ENCODE measurements around the gene FAM163B.

Gene FAM163B

DNA sequence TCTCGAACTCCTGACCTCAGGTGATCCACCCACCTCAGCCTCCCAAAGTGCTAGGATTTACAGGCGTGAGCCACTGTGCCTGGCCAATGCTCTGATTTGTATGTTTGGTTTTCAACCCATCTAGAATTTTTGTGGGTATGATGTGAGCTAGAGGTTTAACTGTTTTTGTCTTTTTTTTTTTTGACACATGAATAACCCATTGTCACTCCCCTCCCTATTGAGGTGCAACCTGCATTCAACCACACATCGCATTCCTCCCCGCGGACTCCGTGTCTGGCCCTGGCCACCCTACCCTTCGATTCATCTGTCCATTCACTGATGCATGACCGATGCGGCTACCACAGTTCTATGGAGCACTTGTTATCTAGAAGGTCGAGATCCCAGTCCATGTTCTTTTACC, 9.5 kb upstream of the FAM163B start:
- in situ Hi-C loops (cut with MboI; ENCODE audit: low pct_unique_long_range_greater_than_20kb, low sequenced_read_pairs, unreplicated experiment), result no loop called here
- TF ChIP-seq, protein P1, sequence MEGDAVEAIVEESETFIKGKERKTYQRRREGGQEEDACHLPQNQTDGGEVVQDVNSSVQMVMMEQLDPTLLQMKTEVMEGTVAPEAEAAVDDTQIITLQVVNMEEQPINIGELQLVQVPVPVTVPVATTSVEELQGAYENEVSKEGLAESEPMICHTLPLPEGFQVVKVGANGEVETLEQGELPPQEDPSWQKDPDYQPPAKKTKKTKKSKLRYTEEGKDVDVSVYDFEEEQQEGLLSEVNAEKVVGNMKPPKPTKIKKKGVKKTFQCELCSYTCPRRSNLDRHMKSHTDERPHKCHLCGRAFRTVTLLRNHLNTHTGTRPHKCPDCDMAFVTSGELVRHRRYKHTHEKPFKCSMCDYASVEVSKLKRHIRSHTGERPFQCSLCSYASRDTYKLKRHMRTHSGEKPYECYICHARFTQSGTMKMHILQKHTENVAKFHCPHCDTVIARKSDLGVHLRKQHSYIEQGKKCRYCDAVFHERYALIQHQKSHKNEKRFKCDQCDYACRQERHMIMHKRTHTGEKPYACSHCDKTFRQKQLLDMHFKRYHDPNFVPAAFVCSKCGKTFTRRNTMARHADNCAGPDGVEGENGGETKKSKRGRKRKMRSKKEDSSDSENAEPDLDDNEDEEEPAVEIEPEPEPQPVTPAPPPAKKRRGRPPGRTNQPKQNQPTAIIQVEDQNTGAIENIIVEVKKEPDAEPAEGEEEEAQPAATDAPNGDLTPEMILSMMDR (IDR thresholded peaks at IDR 0.05; ENCODE audit: extremely low read depth, insufficient read depth, missing control alignments), result no peak
- DNase-seq (ENCODE audit: low spot score), result no peak

DNA sequence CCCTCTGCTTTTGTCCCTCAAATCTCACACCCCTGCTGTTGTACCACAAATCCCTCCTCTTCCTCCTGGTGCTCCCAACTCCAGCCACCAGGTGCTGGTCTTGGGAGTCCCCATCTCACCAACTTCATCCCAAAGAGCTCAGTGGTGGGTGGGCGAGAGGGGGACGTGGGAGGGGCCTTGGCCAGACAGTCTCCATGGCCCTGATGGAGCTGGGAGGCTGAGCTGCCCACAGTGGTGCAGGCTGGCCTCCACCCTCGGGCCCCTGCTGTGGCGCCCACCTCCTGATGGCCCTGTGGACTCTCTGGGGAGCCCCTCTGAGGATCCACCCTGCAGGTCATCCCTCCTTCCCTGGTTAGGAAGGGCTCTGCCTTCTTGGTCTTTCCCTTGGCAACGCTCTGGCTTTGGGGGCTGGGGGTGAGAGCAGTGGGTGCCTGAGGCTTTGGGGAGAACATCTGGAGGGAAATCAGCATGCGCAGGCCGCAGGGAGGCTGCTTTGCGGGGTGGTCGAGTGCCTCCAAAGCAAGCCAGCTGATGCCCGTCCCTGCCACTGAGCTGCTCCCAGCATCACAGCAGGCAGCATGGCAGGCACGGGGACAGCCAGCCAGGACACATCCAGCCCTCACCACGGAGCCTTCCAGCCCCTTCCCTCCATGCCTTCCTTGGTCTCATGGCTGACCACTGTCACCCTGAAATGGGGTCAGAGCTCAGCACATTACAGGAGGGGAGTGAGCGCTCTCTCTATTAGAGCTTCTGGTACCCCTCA, 7.6 kb upstream of the FAM163B start:
- in situ Hi-C loops (cut with MboI; ENCODE audit: low pct_unique_long_range_greater_than_20kb, low sequenced_read_pairs, unreplicated experiment), result no loop called here
- DNase-seq (ENCODE audit: low spot score), result no peak
- TF ChIP-seq, protein P1 (IDR thresholded peaks at IDR 0.05; ENCODE audit: extremely low read depth, insufficient read depth, missing control alignments), result no peak

DNA sequence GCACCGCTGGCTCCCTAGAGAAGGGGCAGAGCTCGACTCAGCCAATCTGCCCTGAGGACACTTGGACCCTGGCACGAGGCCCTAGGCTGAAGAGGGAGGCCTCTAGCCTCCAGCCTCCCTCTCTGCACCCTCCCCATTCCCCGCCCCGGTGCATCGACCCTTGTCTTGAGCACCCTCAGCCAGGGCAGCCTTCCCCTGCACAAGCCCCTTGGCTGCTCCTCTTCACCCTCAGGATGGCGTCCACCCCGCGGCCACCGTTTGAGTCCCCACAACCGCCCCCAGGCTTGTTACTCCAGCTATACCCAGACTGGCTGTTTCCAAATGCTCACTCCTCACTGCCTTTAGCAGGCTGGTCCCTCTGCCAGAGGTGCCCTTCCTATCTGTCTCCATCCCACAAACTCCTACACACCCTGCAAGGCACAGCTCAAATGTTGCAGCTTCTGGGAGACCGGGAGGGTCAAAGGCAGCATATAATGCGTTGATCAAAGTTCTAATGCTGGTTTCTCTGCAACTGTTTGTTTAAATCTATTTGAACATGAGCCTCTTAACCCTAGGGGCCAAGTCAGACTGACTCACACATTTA, 6.5 kb upstream of the FAM163B start:
- TF ChIP-seq, protein P1 (IDR thresholded peaks at IDR 0.05; ENCODE audit: extremely low read depth, insufficient read depth, missing control alignments), result no peak
- no peak for DNase-seq (ENCODE audit: low spot score)
- in situ Hi-C loops (cut with MboI; ENCODE audit: low pct_unique_long_range_greater_than_20kb, low sequenced_read_pairs, unreplicated experiment), result no loop called here

DNA sequence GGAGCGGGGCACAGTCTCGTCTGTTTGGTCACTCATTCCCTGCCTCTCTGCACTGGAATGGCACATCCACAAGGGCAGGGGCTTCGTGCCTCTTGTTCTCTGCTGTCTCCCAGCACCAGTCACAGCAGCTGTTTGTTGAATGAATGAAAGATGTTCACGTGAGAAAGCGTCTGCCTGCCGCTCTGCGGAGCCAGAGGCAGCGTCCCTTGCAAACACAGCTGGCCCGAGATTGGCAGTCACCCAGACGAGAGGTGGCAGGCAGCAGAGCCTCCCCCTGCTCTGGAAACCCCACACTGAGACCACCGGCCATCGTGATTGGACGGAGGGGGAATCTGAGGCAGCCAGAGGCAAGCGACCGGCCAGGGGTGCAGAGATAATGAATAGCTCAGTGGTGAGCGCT, 6.0 kb upstream of the FAM163B start:
- no peak for DNase-seq (ENCODE audit: low spot score)
- in situ Hi-C loops (cut with MboI; ENCODE audit: low pct_unique_long_range_greater_than_20kb, low sequenced_read_pairs, unreplicated experiment), result no loop called here
- TF ChIP-seq, protein P1 (IDR thresholded peaks at IDR 0.05; ENCODE audit: extremely low read depth, insufficient read depth, missing control alignments), result no peak

DNA sequence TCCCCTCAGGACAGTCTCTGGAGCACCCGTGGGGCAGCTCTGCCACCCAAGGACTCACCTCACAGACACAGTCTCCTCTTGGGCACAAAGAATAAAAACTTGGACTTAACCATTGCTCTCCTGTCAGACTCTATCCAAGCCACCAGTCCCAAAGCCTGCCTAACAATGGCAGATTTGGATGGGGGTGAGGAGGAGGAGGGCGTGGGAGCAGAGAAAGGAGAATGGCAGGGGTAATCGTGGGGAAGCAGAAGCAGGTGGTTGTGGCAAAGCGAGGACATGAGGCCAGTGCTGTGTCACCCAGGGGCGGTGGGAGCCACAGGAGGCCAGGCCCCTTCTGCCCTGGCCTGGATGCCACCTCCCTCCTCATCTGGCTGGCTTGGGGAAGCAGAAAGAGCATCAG, 5.5 kb upstream of the FAM163B start:
- TF ChIP-seq, protein P1 (IDR thresholded peaks at IDR 0.05; ENCODE audit: extremely low read depth, insufficient read depth, missing control alignments), result no peak
- no peak for DNase-seq (ENCODE audit: low spot score)
- in situ Hi-C loops (cut with MboI; ENCODE audit: low pct_unique_long_range_greater_than_20kb, low sequenced_read_pairs, unreplicated experiment), result no loop called here

DNA sequence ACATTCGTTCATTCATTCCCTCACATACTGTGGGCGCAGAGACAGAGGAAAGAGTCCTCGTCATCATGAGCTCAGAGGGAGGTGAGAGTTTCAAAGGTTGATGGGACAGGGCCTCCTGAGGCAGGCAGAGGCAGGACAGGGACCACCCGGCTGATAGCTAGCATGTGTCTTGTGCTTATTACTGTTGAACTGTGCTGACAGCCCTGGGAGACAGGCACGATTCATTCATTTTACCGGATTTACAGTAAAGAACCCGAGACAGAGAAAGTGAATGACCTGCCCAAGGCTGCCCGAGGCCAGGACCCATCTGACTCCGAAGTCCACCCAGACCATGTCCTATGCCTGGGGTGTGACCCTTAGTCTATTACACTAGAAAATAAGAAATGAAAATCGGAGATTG, 4.9 kb upstream of the FAM163B start:
- TF ChIP-seq, protein P1 (IDR thresholded peaks at IDR 0.05; ENCODE audit: extremely low read depth, insufficient read depth, missing control alignments), result no peak
- no peak for DNase-seq (ENCODE audit: low spot score)
- in situ Hi-C loops (cut with MboI; ENCODE audit: low pct_unique_long_range_greater_than_20kb, low sequenced_read_pairs, unreplicated experiment), result no loop called here
